ENCODE results near the gene TNFRSF14. TPM values are rescaled to one million over a fixed set of nuclear protein-coding genes. Genes with fewer than 3 reads are reported as not detected.
A peak's percentile ranks its signal among the peaks of the same experiment; 100 is the strongest.

Gene TNFRSF14
- total RNA-seq, 2 donors from 2014 or later: 124 to 183 TPM

- ATAC-seq: no peak
- no peaks in the 10 kb centered on the region for H3K36me3 Mint-ChIP-seq
- H3K9me3 Mint-ChIP-seq: no peaks in the 10 kb centered on the region
Measured at GRCh38 chr1:2519729-2520128, 36.4 kb upstream of the TNFRSF14 start.

DNA sequence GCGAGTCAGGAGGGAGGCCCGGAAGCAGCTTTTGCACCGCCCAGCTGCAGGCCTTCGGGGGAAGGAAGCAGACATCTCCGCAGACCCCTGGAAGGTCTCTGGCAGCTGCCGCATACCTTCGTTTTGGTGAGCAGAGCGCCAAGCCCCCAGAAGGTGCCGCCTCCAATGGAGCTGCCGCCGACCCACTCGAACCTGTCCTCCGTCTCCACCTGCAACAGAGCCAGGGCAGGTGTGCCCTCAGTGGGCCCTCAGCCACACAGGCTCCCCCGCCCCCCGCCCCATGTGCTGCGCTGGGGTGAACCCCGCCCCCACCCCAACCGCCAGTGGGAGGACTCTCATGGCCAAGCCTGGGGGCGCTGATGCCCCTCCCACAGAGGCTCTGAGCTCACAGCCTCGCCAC lies 36.0 kb upstream of the TNFRSF14 start:
- no peak for DNase-seq (ENCODE audit: low spot score in 2 of 2)
- ATAC-seq: no peak
- H3K9me3 Mint-ChIP-seq: no peaks in the 10 kb centered on the region
- peaks cover 4% of the 10 kb centered on the region in 2 donors for H3K36me3 Mint-ChIP-seq
- no peak overlapping the region for H3K27ac Mint-ChIP-seq

More at GRCh38 chr1:2519729-2520128, 36.4 kb upstream of the TNFRSF14 start:
- H3K27ac Mint-ChIP-seq: no peak overlapping the region
- no peak for DNase-seq (ENCODE audit: low spot score in 2 of 2)

GRCh38 chr1:2520806-2521205 lies 35.4 kb upstream of the TNFRSF14 start:
- H3K9me3 Mint-ChIP-seq: no peaks in the 10 kb centered on the region
- peak overlapping the region in 1 of 2 donors; percentile 29 for H3K27ac Mint-ChIP-seq
- peaks cover 6 to 7% of the 10 kb centered on the region in 2 donors for H3K36me3 Mint-ChIP-seq
- DNase-seq (ENCODE audit: low spot score in 2 of 2): no peak
- ATAC-seq: no peak

GRCh38 chr1:2522230-2522629 lies 33.9 kb upstream of the TNFRSF14 start:
- Mint-ChIP-seq H3K36me3 (peaks cover 6 to 7% of the 10 kb centered on the region in 2 donors), H3K27ac (peak overlapping the region; percentile 78 to 96), H3K9me3 (no peaks in the 10 kb centered on the region)
- no peak for DNase-seq (ENCODE audit: low spot score in 2 of 2)
- ATAC-seq: no peak

DNA sequence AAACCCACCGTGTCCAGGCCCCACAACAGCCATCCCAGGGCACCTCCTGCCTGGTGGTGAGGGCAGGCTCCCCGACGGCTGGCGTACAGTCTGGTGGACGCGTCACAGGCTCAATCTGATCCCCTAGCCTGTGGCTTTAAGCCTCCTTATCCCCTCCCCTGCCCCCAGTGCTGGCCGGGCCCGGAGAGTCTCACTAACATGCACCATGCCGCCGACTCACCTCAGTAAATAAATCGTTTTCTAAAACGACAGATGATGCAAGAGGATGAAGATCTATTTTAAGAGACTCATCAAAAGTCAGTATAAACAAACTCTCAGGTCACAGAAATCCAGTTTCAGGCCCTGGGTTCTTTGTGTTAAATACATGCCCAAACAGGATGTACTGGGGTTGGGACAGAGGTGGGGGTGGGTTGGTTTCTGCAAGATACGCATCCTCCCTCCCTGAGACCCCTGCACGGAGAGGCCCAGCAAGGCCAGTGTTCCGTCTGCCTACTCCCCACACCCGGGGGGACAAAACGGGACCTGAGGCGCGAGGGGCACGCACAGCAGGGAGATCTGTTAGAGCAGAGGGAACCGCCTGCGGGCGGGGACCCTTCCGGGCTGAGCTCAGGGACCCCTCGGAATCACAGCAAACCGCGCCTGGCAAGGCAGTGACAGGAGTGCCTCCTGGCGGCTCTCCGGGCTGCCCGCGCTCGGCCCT lies 32.8 kb upstream of the TNFRSF14 start:
- H3K9me3 Mint-ChIP-seq: no peaks in the 10 kb centered on the region
- ATAC-seq: no peak

DNA sequence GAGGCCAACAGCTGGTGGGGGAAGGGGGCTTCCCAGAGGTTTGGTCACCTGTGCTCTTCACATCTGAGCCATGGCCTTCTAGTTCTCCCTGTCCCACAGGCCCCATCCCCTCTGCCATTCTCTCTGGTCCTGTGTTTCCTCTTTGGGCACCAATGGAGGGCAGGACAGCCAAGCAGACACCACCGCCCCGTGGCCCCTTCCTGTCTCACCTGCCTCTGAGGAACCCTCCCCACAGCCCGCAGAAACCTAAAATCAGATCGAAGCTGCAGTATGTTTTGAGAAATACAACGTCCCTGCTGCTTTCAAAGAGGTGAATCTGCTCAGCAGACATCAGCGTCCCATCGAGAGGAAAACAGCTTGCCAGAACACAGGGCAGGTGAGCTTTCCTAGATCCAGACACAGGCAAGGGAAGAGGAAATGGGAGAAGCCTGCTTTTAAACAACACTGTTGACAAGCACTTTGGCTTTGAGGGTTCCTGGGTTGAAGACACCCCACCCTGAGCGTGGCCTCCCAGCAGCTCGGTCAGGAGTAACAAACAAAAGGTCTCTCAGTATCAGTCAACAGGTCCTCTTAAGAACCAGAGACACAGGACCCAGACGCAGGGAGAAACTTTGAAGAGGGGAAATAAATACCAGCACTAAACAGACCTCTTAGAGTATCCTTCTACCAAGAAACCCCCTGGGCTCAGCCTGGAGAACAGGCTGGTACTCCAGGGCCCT lies 32.1 kb upstream of the TNFRSF14 start:
- peak overlapping the region; percentile 78 to 96 for H3K27ac Mint-ChIP-seq
- H3K36me3 Mint-ChIP-seq: peaks cover 6 to 7% of the 10 kb centered on the region in 2 donors
- DNase-seq (ENCODE audit: low spot score in 2 of 2): peak in 1 of 2 donors; percentile 37
- H3K9me3 Mint-ChIP-seq: no peaks in the 10 kb centered on the region
- ATAC-seq: no peak

More for the DNA sequence above, 32.8 kb upstream of the TNFRSF14 start:
- Mint-ChIP-seq H3K27ac (peak overlapping the region; percentile 78 to 96), H3K36me3 (peaks cover 6 to 7% of the 10 kb centered on the region in 2 donors)
- DNase-seq (ENCODE audit: low spot score in 2 of 2): peak in 1 of 2 donors; percentile 46

- Mint-ChIP-seq H3K36me3 (peaks cover 6 to 7% of the 10 kb centered on the region in 2 donors), H3K9me3 (no peaks in the 10 kb centered on the region), H3K27ac (peak overlapping the region; percentile 78 to 90)
- DNase-seq (ENCODE audit: low spot score in 2 of 2): no peak
- ATAC-seq: no peak
Measured at GRCh38 chr1:2525572-2525919, 30.6 kb upstream of the TNFRSF14 start.

DNA sequence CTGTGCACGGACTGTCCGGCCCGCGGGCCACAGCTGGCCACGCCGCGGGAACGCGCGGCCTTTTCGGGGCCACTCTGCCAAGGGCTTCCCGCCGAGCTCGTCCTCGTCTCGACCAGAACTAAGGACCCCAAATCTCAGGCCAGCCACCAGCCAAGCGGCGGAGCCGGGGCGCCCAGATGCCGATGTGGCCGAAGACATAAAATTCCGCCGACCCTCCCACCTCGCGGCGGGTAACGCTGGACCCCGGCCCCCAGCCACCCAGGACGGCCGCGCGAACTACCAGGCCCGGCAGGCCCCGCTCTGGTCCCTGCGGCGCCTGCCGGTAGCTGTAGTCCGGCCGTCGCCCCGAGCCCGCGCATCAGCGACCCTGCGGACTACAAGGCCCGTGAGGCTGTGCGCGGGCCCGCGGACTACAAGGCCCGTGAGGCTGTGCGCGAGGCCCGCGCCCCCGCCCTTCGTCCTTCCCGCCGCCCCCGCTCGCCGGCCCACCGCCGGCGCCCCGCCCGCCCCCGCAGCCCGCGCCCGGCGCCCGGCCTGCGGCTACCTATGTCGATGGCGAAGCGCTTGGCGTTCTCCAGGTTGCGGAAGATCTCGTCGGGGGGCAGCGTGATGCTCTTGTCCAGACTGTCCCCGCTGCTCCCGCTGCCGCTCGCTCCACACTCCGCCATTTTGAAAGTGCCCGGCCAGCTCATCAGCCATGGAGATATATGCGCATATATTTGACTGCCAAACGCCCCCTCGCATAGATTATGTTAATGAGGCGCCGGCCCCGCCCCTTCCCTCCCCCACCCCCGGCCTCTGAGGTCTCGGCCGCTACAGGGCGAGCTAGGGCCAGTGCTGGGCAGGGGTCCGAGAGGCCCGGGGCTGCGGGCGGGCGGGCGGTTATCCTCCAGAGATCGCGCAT lies 30.0 kb upstream of the TNFRSF14 start, which contains the start of gene PANK4:
TSS of gene PANK4 (minus strand) at position 677 of the 904 bp plus-strand sequence. CDS start at position 668, 9 bp downstream.
- peak; percentile 84 to 90 for ATAC-seq
- Mint-ChIP-seq H3K36me3 (peaks cover 6 to 7% of the 10 kb centered on the region in 2 donors), H3K9me3 (no peaks in the 10 kb centered on the region), H3K27ac (peak within 1 kb of the TSS; percentile 78 to 95)
- DNase-seq (ENCODE audit: low spot score in 2 of 2): peak; percentile 87 to 88

GRCh38 chr1:2526824-2527555 lies 29.2 kb upstream of the TNFRSF14 start:
- Mint-ChIP-seq H3K27ac (peak overlapping the region in 1 of 2 donors; percentile 78), H3K9me3 (no peaks in the 10 kb centered on the region), H3K36me3 (peaks cover 6 to 7% of the 10 kb centered on the region in 2 donors)
- DNase-seq (ENCODE audit: low spot score in 2 of 2) (peak; percentile 63 to 82), ATAC-seq (peak; percentile 51 to 76)

DNA sequence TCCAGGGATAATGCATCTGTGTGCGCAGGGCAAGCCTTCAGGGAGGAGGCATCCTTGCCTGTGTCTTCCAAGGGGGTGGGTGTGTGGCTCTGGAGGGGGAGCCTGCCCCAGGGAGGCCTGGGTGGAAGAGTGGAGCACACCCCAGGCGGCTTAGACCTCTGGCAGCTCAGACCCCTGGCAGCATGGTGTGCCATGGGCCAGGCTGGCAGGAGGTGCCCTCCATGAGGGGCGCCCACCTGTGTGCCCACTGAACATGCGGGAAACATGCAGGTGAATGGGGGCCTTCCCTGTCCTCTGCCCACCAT lies 28.7 kb upstream of the TNFRSF14 start:
- peaks cover 6 to 7% of the 10 kb centered on the region in 2 donors for H3K36me3 Mint-ChIP-seq
- ATAC-seq (no peak), DNase-seq (ENCODE audit: low spot score in 2 of 2) (no peak)
- no peaks in the 10 kb centered on the region for H3K9me3 Mint-ChIP-seq
- no peak overlapping the region for H3K27ac Mint-ChIP-seq

DNA sequence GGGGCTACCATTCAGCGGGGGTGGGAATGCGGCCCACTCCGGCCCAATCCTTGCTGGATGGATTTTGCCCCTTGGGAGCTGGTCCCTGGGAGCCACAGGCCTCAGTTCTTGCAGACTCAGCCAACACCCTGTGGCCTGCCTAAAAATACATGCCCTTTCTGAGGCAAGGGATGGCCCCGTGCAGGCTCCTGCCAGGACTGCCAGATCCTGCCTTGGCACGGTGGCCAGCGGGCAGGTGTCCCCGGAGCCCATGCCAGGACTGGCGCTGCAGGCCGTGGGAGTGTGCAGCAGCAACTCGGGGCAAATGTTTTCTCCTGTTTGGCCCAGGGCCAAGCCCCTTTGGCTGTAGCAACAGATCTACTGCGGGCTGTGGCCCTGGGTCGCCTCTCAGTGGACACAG lies 28.2 kb upstream of the TNFRSF14 start:
- Mint-ChIP-seq H3K9me3 (no peaks in the 10 kb centered on the region), H3K27ac (no peak overlapping the region), H3K36me3 (peaks cover 6 to 7% of the 10 kb centered on the region in 2 donors)
- DNase-seq (ENCODE audit: low spot score in 2 of 2): no peak
- ATAC-seq: no peak

DNA sequence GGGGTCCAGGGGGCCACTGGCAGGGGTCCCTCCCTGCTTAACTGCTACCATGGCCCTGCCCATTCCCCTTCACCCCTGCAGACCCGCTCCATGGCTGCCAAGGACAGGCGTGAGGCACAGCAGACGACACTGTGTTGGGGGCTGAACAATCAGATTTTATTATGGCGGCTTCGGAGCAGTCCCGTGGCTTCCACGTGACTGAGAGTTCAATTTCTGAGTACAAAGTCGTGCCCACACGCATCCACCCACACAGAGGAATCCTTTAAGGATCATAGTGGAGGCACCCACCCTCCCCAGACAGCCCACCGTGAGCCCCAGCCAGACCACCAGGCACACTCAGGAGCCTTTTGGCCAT lies 27.6 kb upstream of the TNFRSF14 start:
- H3K9me3 Mint-ChIP-seq: no peaks in the 10 kb centered on the region
- no peak for DNase-seq (ENCODE audit: low spot score in 2 of 2)
- peak overlapping the region in 1 of 2 donors; percentile 36 for H3K27ac Mint-ChIP-seq
- ATAC-seq: no peak
- peaks cover 6 to 7% of the 10 kb centered on the region in 2 donors for H3K36me3 Mint-ChIP-seq

DNA sequence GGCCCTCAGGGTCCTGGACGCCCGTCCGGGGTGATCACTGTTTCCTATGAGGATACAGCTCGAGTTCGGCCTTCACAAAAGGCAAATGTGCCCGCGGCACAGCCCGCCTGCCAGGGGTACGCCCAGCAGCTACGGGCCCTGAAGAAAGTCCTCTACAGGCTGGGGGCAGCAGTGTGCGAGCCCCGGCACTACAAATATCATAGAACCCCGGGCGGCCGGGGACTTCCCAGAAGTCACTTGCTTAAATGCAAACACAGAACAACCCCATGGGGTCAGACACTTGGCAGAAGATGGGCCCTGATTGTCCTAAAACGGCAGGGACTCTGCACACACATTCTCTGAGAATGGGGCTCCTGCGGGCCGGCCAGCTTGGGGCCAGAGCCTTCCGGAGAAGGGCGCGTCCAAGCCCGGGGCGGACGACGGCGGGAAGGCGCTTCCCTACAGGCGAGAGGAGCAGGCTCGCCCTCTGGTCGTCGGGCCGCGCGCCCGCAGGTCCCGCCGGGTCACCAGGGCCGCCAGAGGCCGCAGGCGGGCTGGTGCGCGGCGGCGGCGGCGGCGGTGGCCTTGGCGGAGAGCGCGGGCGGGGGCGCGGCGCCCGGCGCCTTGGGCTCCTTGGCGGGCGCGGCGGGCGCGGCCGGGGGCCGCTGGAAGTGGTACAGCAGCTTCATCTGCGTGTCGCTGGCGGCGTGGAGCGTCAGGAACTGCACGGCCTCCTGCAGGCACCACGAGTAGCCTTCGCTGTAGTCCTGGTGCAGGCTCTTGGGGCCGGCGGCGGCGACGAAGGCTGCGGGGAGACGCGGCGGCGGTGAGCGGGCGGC lies 27.0 kb upstream of the TNFRSF14 start:
- Mint-ChIP-seq H3K27ac (peak overlapping the region in 1 of 2 donors; percentile 77), H3K36me3 (peaks cover 6 to 7% of the 10 kb centered on the region in 2 donors), H3K9me3 (no peaks in the 10 kb centered on the region)
- no peak for ATAC-seq
- DNase-seq (ENCODE audit: low spot score in 2 of 2): peak in 1 of 2 donors; percentile 40

DNA sequence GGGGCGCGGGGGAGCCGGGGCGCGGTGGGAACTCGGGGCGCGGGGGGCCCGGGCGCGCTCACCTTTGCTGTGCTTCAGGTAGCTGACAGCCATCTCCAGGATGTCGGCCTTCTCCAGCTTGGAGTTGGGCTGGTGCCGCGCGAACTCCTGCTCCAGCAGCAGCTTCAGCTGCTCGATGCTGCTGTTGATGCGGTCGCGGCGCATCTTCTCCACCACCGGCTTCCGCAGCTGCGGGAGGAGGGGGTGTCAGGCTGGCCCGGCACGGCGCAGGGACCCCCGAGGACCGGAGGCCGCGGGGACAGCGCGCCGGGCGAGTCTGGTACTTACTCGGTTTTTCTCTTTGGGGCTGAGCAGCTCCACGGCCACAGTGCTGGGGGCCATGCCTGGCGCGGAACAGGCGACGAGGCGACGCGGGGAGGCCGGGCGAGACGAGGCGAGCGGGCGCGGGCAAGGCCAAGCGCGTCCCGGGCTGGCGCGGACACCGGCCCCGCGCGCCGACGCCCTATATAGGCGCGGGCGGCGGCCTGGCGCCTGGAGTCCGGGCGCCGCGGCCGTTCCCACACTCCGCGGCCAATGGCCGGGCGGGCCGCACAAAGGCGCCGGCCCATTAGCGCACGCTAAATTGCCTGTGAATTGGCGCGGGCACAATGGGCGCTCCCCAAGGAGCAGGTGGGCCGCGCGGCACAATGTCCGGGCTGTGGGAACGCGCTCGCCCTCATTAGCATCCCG lies 26.2 kb upstream of the TNFRSF14 start, which contains the start of gene HES5:
TSS of gene HES5 (minus strand) at position 480 of the 729 bp plus-strand sequence. CDS start at position 381, 99 bp downstream.
- peak in 1 of 2 donors; percentile 28 for DNase-seq (ENCODE audit: low spot score in 2 of 2)
- peak within 1 kb of the TSS in 1 of 2 donors; percentile 77 for H3K27ac Mint-ChIP-seq
- no peaks in the 10 kb centered on the region for H3K9me3 Mint-ChIP-seq
- no peak for ATAC-seq
- H3K36me3 Mint-ChIP-seq: peaks cover 4 to 5% of the 10 kb centered on the region in 2 donors
